ENCODE data around the gene SLC9A9. TPM values are rescaled to one million over a fixed set of nuclear protein-coding genes. Genes with fewer than 3 reads are reported as not detected.
A peak's percentile ranks its signal among the peaks of the same experiment; 100 is the strongest.

Gene SLC9A9
- total and polyA plus RNA-seq, 9 of the 15 experiments (the other 6 are each of a cell fraction or from before 2014, with no cell fraction given) = 0.03 to 0.13 TPM; not detected in 7

- H3K4me3 ChIP-seq = no peak overlapping the region
- no peaks in the 10 kb centered on the region for H3K9me1 ChIP-seq (ENCODE audit: control insufficient read depth, insufficient read depth, low read length)
- 15% methylated on average over 4 of the region's 4 CpGs for WGBS (ENCODE audit: insufficient coverage, low coverage, missing lambda C conversion rate)
- BruUV-seq (replicated peaks) = no TSS peak
- no peak for TF ChIP-seq ZNF699 (CRISPR knock-in tag; IDR thresholded peaks at IDR 0.05; ENCODE audit: insufficient replicate concordance)
- 0 out of 2 replicates have a peak, but pooled peaks have one; percentile 24 for TF ChIP-seq NFE2 (IDR thresholded peaks at IDR 0.05; ENCODE audit: low read depth)
- TF ChIP-seq MAFF (IDR thresholded peaks at IDR 0.05; ENCODE audit: low read length) = 0 out of 2 replicates have a peak, but pooled peaks have one; percentile 2
- intact Hi-C loops (cut with micrococcal nuclease) (no loop called here), in situ Hi-C loops (cut with MboI) (no loop called here)
- no peaks in the 10 kb centered on the region for H4K20me1 ChIP-seq (replicated peaks; ENCODE audit: control insufficient read depth, insufficient read depth, low read length)
- no peak for ATAC-seq
- no peaks in the 10 kb centered on the region; a peak in 1 of 5 replicates for H3K27me3 ChIP-seq (ENCODE audit: control insufficient read depth in 2 of 2, insufficient read depth in 2 of 2, low read length in 2 of 2)
- no peak for FAIRE-seq
- CTCF ChIA-PET (ENCODE audit: low intra/inter-chr PET ratio) = no interaction called here
- POLR2A ChIA-PET = no interaction called here
- no peak overlapping the region for H2AFZ ChIP-seq (ENCODE audit: low read depth, low read length)
- no peak overlapping the region for H3K27ac ChIP-seq (ENCODE audit: extremely low read depth, low read depth, low read length)
- DNase-seq (ENCODE audit: extremely low read depth in 1 of 4, low spot score in 3 of 4) = no peak
- H3K9me3 ChIP-seq (replicated peaks; ENCODE audit: control insufficient read depth, insufficient read depth, low read depth, low read length) = no peaks in the 10 kb centered on the region
- no peaks in the 10 kb centered on the region for H3K36me3 ChIP-seq (ENCODE audit: control insufficient read depth, insufficient read depth, low read length)
- peaks cover 6% of the 10 kb centered on the region in 2 experiments; a peak in 4 of 5 replicates for H3K4me1 ChIP-seq (replicated peaks in 1 of 2; ENCODE audit: control insufficient read depth in 2 of 2, insufficient read depth in 2 of 2, low read length in 2 of 2)
- no peak overlapping the region for H3K4me2 ChIP-seq (ENCODE audit: insufficient read depth, low read length)
- H3K79me2 ChIP-seq (ENCODE audit: control insufficient read depth, insufficient read depth, low read length) = no peaks in the 10 kb centered on the region
- H3K9ac ChIP-seq (ENCODE audit: insufficient read depth in 1 of 2, low read depth in 2 of 2, low read length in 2 of 2) = no peak overlapping the region
These were observed 247.2 kb downstream of the SLC9A9 start for GRCh38 chr3:143600756-143601718.
